ENCODE data around the gene PDE4B. TPM values are rescaled to one million over a fixed set of nuclear protein-coding genes. Genes with fewer than 3 reads are reported as not detected.

Gene PDE4B
- total and polyA plus RNA-seq, 12 donors, result 1.2 to 14.9 (median 3.9) TPM

- H3K36me3 ChIP-seq (replicated peaks in 1 of 2), result no peaks in the 10 kb centered on the region
- no peak for DNase-seq
- TF ChIP-seq POLR2A (IDR thresholded peaks at IDR 0.05) (no peak), CTCF (IDR thresholded peaks at IDR 0.05) (no peak)
- intact Hi-C loops (cut with DNase I), result no loop called here
- no peaks in the 10 kb centered on the region for H3K27me3 ChIP-seq
- H3K4me1 ChIP-seq (replicated peaks in 1 of 2), result no peaks in the 10 kb centered on the region
- no peaks in the 10 kb centered on the region for H3K9me3 ChIP-seq (replicated peaks in 1 of 3)
- no peak overlapping the region for H3K4me3 ChIP-seq
- no peak overlapping the region for H3K27ac ChIP-seq
Observed at GRCh38 chr1:66412704-66413103, 620.0 kb downstream of the PDE4B start.

- 49 to 66% (median 60%) methylated on average over 2 of the region's 2 CpGs for WGBS, 4 donors
- no peak overlapping the region for H3K27ac ChIP-seq
- no peaks in the 10 kb centered on the region for H3K27me3 ChIP-seq
- TF ChIP-seq POLR2A (IDR thresholded peaks at IDR 0.05), result no peak
- H3K36me3 ChIP-seq (replicated peaks in 1 of 2), result no peaks in the 10 kb centered on the region
- H3K4me1 ChIP-seq (replicated peaks in 1 of 2), result no peaks in the 10 kb centered on the region
- intact Hi-C loops (cut with DNase I), result no loop called here
- H3K9me3 ChIP-seq (replicated peaks in 1 of 3), result no peaks in the 10 kb centered on the region
- H3K4me3 ChIP-seq, result no peak overlapping the region
- DNase-seq, result no peak
Observed at GRCh38 chr1:66413136-66413837, 620.6 kb downstream of the PDE4B start.

GRCh38 chr1:66413838-66414175 lies 621.1 kb downstream of the PDE4B start:
- 60 to 75% (median 68%) methylated on average over 3 of the region's 3 CpGs for WGBS, 4 donors
- no peak for TF ChIP-seq CTCF (IDR thresholded peaks at IDR 0.05)
- no peak for TF ChIP-seq POLR2A (IDR thresholded peaks at IDR 0.05)
- Histone ChIP-seq H3K36me3 (replicated peaks in 1 of 2) (no peaks in the 10 kb centered on the region), H3K27me3 (no peaks in the 10 kb centered on the region), H3K4me3 (no peak overlapping the region), H3K9me3 (replicated peaks in 1 of 3) (no peaks in the 10 kb centered on the region), H3K27ac (no peak overlapping the region), H3K4me1 (replicated peaks in 1 of 2) (no peaks in the 10 kb centered on the region)
- no peak for DNase-seq
- intact Hi-C loops (cut with DNase I), result no loop called here

GRCh38 chr1:66415281-66415680 lies 622.6 kb downstream of the PDE4B start:
- DNase-seq, result no peak
- Histone ChIP-seq H3K27ac (no peak overlapping the region), H3K4me3 (no peak overlapping the region), H3K4me1 (replicated peaks in 1 of 2) (no peaks in the 10 kb centered on the region), H3K9me3 (replicated peaks in 1 of 3) (no peaks in the 10 kb centered on the region), H3K27me3 (no peaks in the 10 kb centered on the region), H3K36me3 (replicated peaks in 1 of 2) (no peaks in the 10 kb centered on the region)
- TF ChIP-seq POLR2A (IDR thresholded peaks at IDR 0.05) (no peak), CTCF (IDR thresholded peaks at IDR 0.05) (no peak)
- intact Hi-C loops (cut with DNase I), result no loop called here
- WGBS, 4 donors, result 41 to 48% (median 45%) methylated on average over 2 of the region's 2 CpGs

GRCh38 chr1:66415866-66416265 lies 623.2 kb downstream of the PDE4B start:
- TF ChIP-seq POLR2A (IDR thresholded peaks at IDR 0.05), result no peak
- TF ChIP-seq CTCF (IDR thresholded peaks at IDR 0.05), result no peak
- no peak for DNase-seq
- H3K36me3 ChIP-seq (replicated peaks in 1 of 2), result no peaks in the 10 kb centered on the region
- intact Hi-C loops (cut with DNase I), result no loop called here
- no peak overlapping the region for H3K4me3 ChIP-seq
- no peak overlapping the region for H3K27ac ChIP-seq
- H3K27me3 ChIP-seq, result no peaks in the 10 kb centered on the region
- no peaks in the 10 kb centered on the region for H3K4me1 ChIP-seq (replicated peaks in 1 of 2)
- H3K9me3 ChIP-seq (replicated peaks in 1 of 3), result no peaks in the 10 kb centered on the region
- WGBS, 4 donors, result 52 to 81% (median 74%) methylated on average over 1 of the region's 1 CpG
